ENCODE data around the gene ZNF735. TPM values are rescaled to one million over a fixed set of nuclear protein-coding genes. Genes with fewer than 3 reads are reported as not detected.

The ZNF735 gene
- total and polyA plus RNA-seq, 2 of the 8 experiments (the other 6 are each of a cell fraction or from before 2014, with no cell fraction given), result not detected

DNA sequence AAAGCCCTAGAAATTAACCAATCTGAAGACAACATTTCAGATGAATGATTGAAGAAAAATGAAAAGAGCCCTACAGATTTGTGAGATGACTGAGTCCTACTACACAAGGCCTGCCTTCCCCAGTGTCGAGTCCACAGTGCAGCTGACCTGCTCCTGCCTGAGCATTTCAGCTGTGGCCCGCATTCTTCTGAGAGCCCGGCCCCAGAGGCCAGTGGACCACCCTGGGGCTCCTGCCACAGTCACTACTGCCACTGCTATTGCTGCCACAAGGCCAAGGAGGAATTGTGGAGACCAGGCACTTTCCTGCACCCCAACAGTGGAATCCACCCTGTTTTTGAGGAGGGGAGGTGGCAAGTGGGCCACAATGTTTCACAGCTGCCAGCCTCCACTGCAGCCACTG is 19.6 kb upstream of the ZNF735 start:
- ChIA-PET POLR2A (ENCODE audit: partially characterized antibody) (no interaction called here), CTCF (ENCODE audit: partially characterized antibody) (no interaction called here)
- no peak overlapping the region for H3K4me3 ChIP-seq (ENCODE audit: extremely low read depth in 1 of 4, insufficient read depth in 2 of 4, low read depth in 3 of 4, low read length in 4 of 4)
- H3K14ac ChIP-seq (ENCODE audit: insufficient read length), result no peak overlapping the region
- no peak overlapping the region for H2AFZ ChIP-seq (ENCODE audit: low read length)
- no peak overlapping the region for H2BK20ac ChIP-seq (ENCODE audit: low read length)
- no peak overlapping the region for H3K4me2 ChIP-seq (ENCODE audit: insufficient read depth in 1 of 2, low read depth in 2 of 2, low read length in 2 of 2)
- H3K23ac ChIP-seq (ENCODE audit: insufficient read length), result no peak overlapping the region
- TF ChIP-seq NRF1 (IDR thresholded peaks at IDR 0.05; ENCODE audit: low read depth, low read length) (no peak), CEBPB (IDR thresholded peaks at IDR 0.05; ENCODE audit: low read depth, low read length) (no peak), SAP30 (IDR thresholded peaks at IDR 0.05; ENCODE audit: insufficient read depth, insufficient replicate concordance, low read length) (no peak), ZNF274 (IDR thresholded peaks at IDR 0.05; ENCODE audit: borderline replicate concordance, extremely low read depth, low read length) (no peak), ASH2L (IDR thresholded peaks at IDR 0.05; ENCODE audit: low read length) (no peak), SUZ12 (IDR thresholded peaks at IDR 0.05; ENCODE audit: low read length) (no peak), CBX5 (IDR thresholded peaks at IDR 0.05; ENCODE audit: low read depth, low read length) (no peak), EZH2 (IDR thresholded peaks at IDR 0.05; ENCODE audit: low read depth, low read length, severe bottlenecking) (no peak), JUND (IDR thresholded peaks at IDR 0.05; ENCODE audit: low read length) (no peak), GABPA (IDR thresholded peaks at IDR 0.05; ENCODE audit: borderline replicate concordance, insufficient read depth, low read length) (no peak), GTF2F1 (IDR thresholded peaks at IDR 0.05; ENCODE audit: borderline replicate concordance, low read depth, low read length) (no peak)
- no peak overlapping the region for H2AK5ac ChIP-seq (ENCODE audit: low read depth, low read length)
- H2BK15ac ChIP-seq (ENCODE audit: low read length), result no peak overlapping the region
- H4K5ac ChIP-seq (ENCODE audit: insufficient read length, low read depth, low read length), result no peak overlapping the region
- WGBS, 2 experiments (ENCODE audit: extremely low coverage in 1 of 2, insufficient coverage in 1 of 2, insufficient read length in 1 of 2, insufficient replicate concordance in 2 of 2, low coverage in 1 of 2, low lambda C conversion rate in 2 of 2, missing lambda C conversion rate in 1 of 2), result 75% methylated on average over 3 of the region's 3 CpGs; no CpG with 5 or more reads in 1 of the 2 experiments
- no peaks in the 10 kb centered on the region for H3K27me3 ChIP-seq (replicated peaks in 1 of 4; ENCODE audit: control insufficient read depth in 3 of 4, extremely low read depth in 1 of 4, insufficient read depth in 3 of 4, low read length in 3 of 4)
- H2BK5ac ChIP-seq (ENCODE audit: low read depth, low read length), result no peak overlapping the region
- DNase-seq (ENCODE audit: low read depth in 1 of 2, low spot score in 2 of 2) (no peak), FAIRE-seq (no peak)
- no peak overlapping the region for H4K8ac ChIP-seq (ENCODE audit: extremely low read depth, insufficient read depth, low read length)
- H3K18ac ChIP-seq (ENCODE audit: extremely low read depth, low read length), result no peak overlapping the region
- no peak overlapping the region for H3K9ac ChIP-seq (replicated peaks in 1 of 4; ENCODE audit: extremely low read depth in 1 of 4, low read depth in 3 of 4, low read length in 3 of 4)
- no peak overlapping the region for H3K4ac ChIP-seq (replicated peaks; ENCODE audit: insufficient read length, low read depth, low read length)
- no peak overlapping the region for H2BK120ac ChIP-seq (replicated peaks; ENCODE audit: low read depth, low read length)
- H3K79me1 ChIP-seq (ENCODE audit: low read depth, low read length), result no peaks in the 10 kb centered on the region
- H3K9me3 ChIP-seq (ENCODE audit: insufficient read depth in 2 of 2, low read depth in 1 of 2, low read length in 1 of 2), result peaks cover 57 to 60% of the 10 kb centered on the region in 2 experiments
- no peaks in the 10 kb centered on the region for H3K79me2 ChIP-seq (ENCODE audit: control insufficient read depth in 1 of 2, insufficient read depth in 2 of 2, low read length in 2 of 2)
- H3K4me1 ChIP-seq (replicated peaks in 1 of 4; ENCODE audit: control insufficient read depth in 3 of 4, insufficient read depth in 4 of 4, low read length in 3 of 4), result no peaks in the 10 kb centered on the region
- no peaks in the 10 kb centered on the region for H3K36me3 ChIP-seq (ENCODE audit: control insufficient read depth in 2 of 4, insufficient read depth in 4 of 4, low read length in 3 of 4)
- no peaks in the 10 kb centered on the region for H4K20me1 ChIP-seq (replicated peaks in 1 of 2; ENCODE audit: control insufficient read depth in 1 of 2, insufficient read depth in 2 of 2, low read length in 2 of 2)
- H3K27ac ChIP-seq (ENCODE audit: low read depth, low read length), result no peak overlapping the region
- H3K23me2 ChIP-seq (ENCODE audit: low read depth, low read length), result no peaks in the 10 kb centered on the region
- H4K91ac ChIP-seq (replicated peaks; ENCODE audit: insufficient read length, low read length), result no peak overlapping the region
- H2BK12ac ChIP-seq (ENCODE audit: low read depth, low read length), result no peak overlapping the region
- H3K56ac ChIP-seq (replicated peaks; ENCODE audit: insufficient read length, low read depth, low read length), result no peak overlapping the region
